Heart left ventricle (tissue), 13 donors: ENCODE results near the gene CAPZA1.

Source experiments
- POLR2A ChIP-seq, 2 donors: fragments of 450-650 bp; IDR thresholded peaks; one replicate each; pipeline ENCODE4 v1.6.1; 2017; ENCODE audit warnings: antibody characterized with exemption in 2 of 2, mild to moderate bottlenecking in 2 of 2, moderate library complexity in 2 of 2
- TF ChIP-seq, protein P1 (sequence below), 12 donors: fragments of 200-600 bp; sonication (generic) in 4 of 12; IDR thresholded peaks; one replicate each; pipeline versions ENCODE4 v1.5.0 to v1.8.0; 2018 to 2022; ENCODE audit warnings: antibody characterized with exemption in 12 of 12, mild to moderate bottlenecking in 5 of 12
- donor health status: ischemic (EF 13 %, LVEDD 7.1; RV severe dilation, severe dysfunction).
- donor health status: DM: no; HTN: yes; CAD: no.
- donor health status: DM: no; HTN: no; CAD: no.
- donor health status: ischemic (EF 25% LVEDD 6.9; RV normal size, moderate dysfunction).
- donor health status: ischemic (EF 25% LVEDD 5.7; RV mildly dilated, moderate dysfunction).
- donor health status: ischemic (EF 35%, LVEDD 5.7; RV mildly dilated, moderate dysfunction).
- donor health status: nonischemic (EF 11% LVEDD 7.7; RV severe dilation, severe dysfunction).
- donor health status: DM: yes; HTN: yes; CAD: no.
- donor health status: PGD.
- donor health status: ischemic (EF 29% LVEDD 5.4; RV normal size, mild dysfunction).
- donor health status: nonischemic (EF 23%, LVEDD 6.1; RV moderate dilation, normal function).

DNA sequence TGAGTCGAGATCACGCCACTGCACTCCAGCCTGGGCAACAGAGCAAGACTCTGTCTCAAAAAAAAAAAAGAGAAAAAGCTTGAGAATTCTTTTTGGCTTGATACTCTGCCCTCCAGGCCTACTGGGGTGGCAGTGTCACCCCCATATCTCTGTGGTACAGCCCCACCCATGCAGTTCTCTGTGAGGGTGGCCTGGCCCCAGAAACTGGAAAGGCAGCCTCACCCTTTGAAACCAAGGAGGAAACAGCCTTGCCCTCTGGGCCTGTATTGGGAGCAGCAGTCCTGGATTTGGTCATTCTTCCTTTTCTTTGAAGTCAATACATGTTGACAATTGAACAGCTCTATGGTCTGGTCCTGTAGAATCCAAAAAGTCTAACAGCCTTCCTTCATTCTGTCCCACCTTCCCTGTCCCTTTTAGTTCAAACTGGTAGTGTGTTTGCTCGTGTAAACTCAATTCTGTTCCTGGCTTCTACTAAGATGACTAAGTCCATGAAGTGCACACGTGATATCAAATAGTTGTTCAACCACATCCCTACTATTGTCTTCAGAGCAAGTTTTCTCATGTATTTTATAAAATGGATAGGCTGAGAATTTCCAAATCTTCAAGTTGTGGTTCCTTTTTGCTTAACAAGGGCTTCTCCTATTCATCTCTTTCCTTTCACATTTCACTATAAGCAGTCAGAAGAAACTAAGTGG is 13.9 kb upstream of the CAPZA1 start:
- TF ChIP-seq, protein P1, sequence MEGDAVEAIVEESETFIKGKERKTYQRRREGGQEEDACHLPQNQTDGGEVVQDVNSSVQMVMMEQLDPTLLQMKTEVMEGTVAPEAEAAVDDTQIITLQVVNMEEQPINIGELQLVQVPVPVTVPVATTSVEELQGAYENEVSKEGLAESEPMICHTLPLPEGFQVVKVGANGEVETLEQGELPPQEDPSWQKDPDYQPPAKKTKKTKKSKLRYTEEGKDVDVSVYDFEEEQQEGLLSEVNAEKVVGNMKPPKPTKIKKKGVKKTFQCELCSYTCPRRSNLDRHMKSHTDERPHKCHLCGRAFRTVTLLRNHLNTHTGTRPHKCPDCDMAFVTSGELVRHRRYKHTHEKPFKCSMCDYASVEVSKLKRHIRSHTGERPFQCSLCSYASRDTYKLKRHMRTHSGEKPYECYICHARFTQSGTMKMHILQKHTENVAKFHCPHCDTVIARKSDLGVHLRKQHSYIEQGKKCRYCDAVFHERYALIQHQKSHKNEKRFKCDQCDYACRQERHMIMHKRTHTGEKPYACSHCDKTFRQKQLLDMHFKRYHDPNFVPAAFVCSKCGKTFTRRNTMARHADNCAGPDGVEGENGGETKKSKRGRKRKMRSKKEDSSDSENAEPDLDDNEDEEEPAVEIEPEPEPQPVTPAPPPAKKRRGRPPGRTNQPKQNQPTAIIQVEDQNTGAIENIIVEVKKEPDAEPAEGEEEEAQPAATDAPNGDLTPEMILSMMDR (IDR thresholded peaks at IDR 0.05) = no peak
- no peak for TF ChIP-seq POLR2A (IDR thresholded peaks at IDR 0.05)
